Breast epithelium (tissue), 4 donors: Measurements from ENCODE around the gene DGKB. TPM values are rescaled to one million over a fixed set of nuclear protein-coding genes. Genes with fewer than 3 reads are reported as not detected.

Experiments used
- DNase-seq, 2 donors: peaks; one replicate each; pipeline ENCODE4 v3.0.0-alpha.2; 2019; ENCODE audit warnings: low spot score in 2 of 2
- H3K27ac ChIP-seq, 2 donors: fragments of 200-600 bp; sonication (generic) in 1 of 2; one replicate each; pipeline ENCODE4 v1.5.1; 2016 to 2019; ENCODE audit warnings: mild to moderate bottlenecking in 1 of 2
- H3K27me3 ChIP-seq, 2 donors: fragments of 200-600 bp; sonication (generic) in 1 of 2; one replicate each; pipeline versions ENCODE4 v1.5.1 to v1.6.0; 2017 to 2019; ENCODE audit warnings: control low read depth in 1 of 2, mild to moderate bottlenecking in 1 of 2
- H3K36me3 ChIP-seq: fragments of 200-600 bp; one replicate; pipeline ENCODE4 v1.5.1; 2019
- H3K4me1 ChIP-seq, 2 donors: fragments of 200-600 bp; sonication (generic); one replicate each; pipeline ENCODE4 v1.5.1; 2016 to 2019; ENCODE audit warnings: control low read depth in 1 of 2
- H3K4me3 ChIP-seq, 3 donors: fragments of 200-600 bp; sonication (generic); 1 replicate in 2 of 3; 2 replicates in 1 of 3; pipeline ENCODE4 v1.5.1; 2016 to 2019; ENCODE audit warnings: mild to moderate bottlenecking in 3 of 3, moderate library complexity in 2 of 3
- H3K9me3 ChIP-seq, 2 donors: fragments of 200-600 bp; sonication (generic) in 1 of 2; one replicate each; pipeline ENCODE4 v1.5.1; 2016 to 2019; ENCODE audit warnings: control low read depth in 1 of 2
- CTCF ChIP-seq, 3 donors: fragments of 450-650 bp; IDR thresholded peaks; one replicate each; pipeline ENCODE4 v1.5.1; 2016 to 2017; ENCODE audit warnings: antibody characterized with exemption in 3 of 3, mild to moderate bottlenecking in 3 of 3, moderate library complexity in 3 of 3
- POLR2A ChIP-seq: fragments of 450-650 bp; IDR thresholded peaks from one replicate; pipeline ENCODE4 v1.6.1; 2016; ENCODE audit warnings: antibody characterized with exemption, mild to moderate bottlenecking, moderate library complexity
- POLR2AphosphoS5 ChIP-seq, 3 donors: sonication (generic); formaldehyde crosslinking; IDR thresholded peaks; one replicate each; pipeline ENCODE4 v1.6.1; 2017; ENCODE audit warnings: antibody characterized with exemption in 3 of 3
- intact Hi-C: fragments of 100-400 bp; cut with DNase I; formaldehyde crosslinking; loops from one replicate; pipeline ENCODE4 v1.15.1; 2023; ENCODE audit warnings: low total_unique reads
- total RNA-seq, 3 donors: library from RNA; depleted of rRNA; stranded (reverse); fragments of >200 nt; gene quantifications; one replicate each; pipeline ENCODE4 v1.1.0, GENCODE V29; 2016

Gene DGKB
- total RNA-seq, 3 donors from 2014 or later, result 0.16 to 0.44 (median 0.33) TPM

GRCh38 chr7:14229047-14229446 lies 673.5 kb downstream of the DGKB start:
- intact Hi-C loops, result no loop called here

GRCh38 chr7:14228341-14228740 lies 674.2 kb downstream of the DGKB start:
- Histone ChIP-seq H3K27me3 (no peaks in the 10 kb centered on the region), H3K4me3 (no peak overlapping the region), H3K36me3 (no peaks in the 10 kb centered on the region), H3K9me3 (no peaks in the 10 kb centered on the region), H3K27ac (no peak overlapping the region), H3K4me1 (no peaks in the 10 kb centered on the region)
- DNase-seq, result no peak
- TF ChIP-seq POLR2A (no peak), CTCF (IDR thresholded peaks at IDR 0.05) (no peak), POLR2AphosphoS5 (IDR thresholded peaks at IDR 0.05) (no peak)
- intact Hi-C loops, result no loop called here

More at GRCh38 chr7:14229047-14229446, 673.5 kb downstream of the DGKB start:
- Histone ChIP-seq H3K27me3 (no peaks in the 10 kb centered on the region), H3K27ac (no peak overlapping the region), H3K4me1 (no peaks in the 10 kb centered on the region), H3K36me3 (no peaks in the 10 kb centered on the region), H3K4me3 (no peak overlapping the region), H3K9me3 (no peaks in the 10 kb centered on the region)
- DNase-seq, result no peak
- TF ChIP-seq POLR2A (no peak), CTCF (IDR thresholded peaks at IDR 0.05) (no peak), POLR2AphosphoS5 (IDR thresholded peaks at IDR 0.05) (no peak)

- Histone ChIP-seq H3K4me1 (no peaks in the 10 kb centered on the region), H3K27ac (no peak overlapping the region), H3K27me3 (no peaks in the 10 kb centered on the region), H3K9me3 (no peaks in the 10 kb centered on the region), H3K36me3 (no peaks in the 10 kb centered on the region), H3K4me3 (no peak overlapping the region)
- no peak for DNase-seq
- TF ChIP-seq POLR2A (no peak), CTCF (IDR thresholded peaks at IDR 0.05) (no peak), POLR2AphosphoS5 (IDR thresholded peaks at IDR 0.05) (no peak)
- intact Hi-C loops, result no loop called here
Observed at GRCh38 chr7:14226126-14226525, 676.4 kb downstream of the DGKB start.

- no peaks in the 10 kb centered on the region for H3K9me3 ChIP-seq
- TF ChIP-seq POLR2A (no peak), CTCF (IDR thresholded peaks at IDR 0.05) (no peak), POLR2AphosphoS5 (IDR thresholded peaks at IDR 0.05) (no peak)
- no peak overlapping the region for H3K27ac ChIP-seq
- H3K36me3 ChIP-seq, result no peaks in the 10 kb centered on the region
- no peak for DNase-seq
- H3K4me3 ChIP-seq, result no peak overlapping the region
- H3K27me3 ChIP-seq, result no peaks in the 10 kb centered on the region
- no peaks in the 10 kb centered on the region for H3K4me1 ChIP-seq
- intact Hi-C loops, result no loop called here
Observed at GRCh38 chr7:14219125-14219524, 683.4 kb downstream of the DGKB start.

- TF ChIP-seq CTCF (IDR thresholded peaks at IDR 0.05), result no peak
- no peak for TF ChIP-seq POLR2AphosphoS5 (IDR thresholded peaks at IDR 0.05)
- TF ChIP-seq POLR2A, result no peak
- Histone ChIP-seq H3K27me3 (no peaks in the 10 kb centered on the region), H3K27ac (no peak overlapping the region), H3K4me1 (no peaks in the 10 kb centered on the region), H3K36me3 (no peaks in the 10 kb centered on the region), H3K4me3 (no peak overlapping the region), H3K9me3 (no peaks in the 10 kb centered on the region)
- intact Hi-C loops, result no loop called here
- DNase-seq, result no peak
Observed at GRCh38 chr7:14218338-14218737, 684.2 kb downstream of the DGKB start.
